Daoy (cell line): ENCODE results near the gene HOMER3. TPM values are rescaled to one million over a fixed set of nuclear protein-coding genes. Genes with fewer than 3 reads are reported as not detected.

Experiments
- DNase-seq: peaks from one replicate; pipeline ENCODE4 v3.0.0-alpha.2; 2015; ENCODE audit warnings: low read depth
- total RNA-seq: library from RNA; depleted of rRNA; stranded (reverse); fragments of >200 nt; shearing (Covaris generic); gene quantifications from 2 replicates; pipeline ENCODE4 v1.2.3, GENCODE V29; 2014; rRNA removed

Gene HOMER3
- total RNA-seq, 1 experiment from 2014 or later, result 30.8 TPM

- DNase-seq, result peak; percentile 50
Observed at GRCh38 chr19:18879579-18880373, 61.2 kb downstream of the HOMER3 start.

Other genes starting within 250 kb of the HOMER3 start
- not detected in 2 replicates for gene COMP, start 149.9 kb downstream of the HOMER3 start, total RNA-seq
- gene UPF1, start 109.3 kb downstream of the HOMER3 start, total RNA-seq, result 100 and 121 TPM in 2 replicates
- gene CERS1, start 45.1 kb downstream of the HOMER3 start, total RNA-seq, result 0.45 TPM in 1 of 2 replicates, not detected in the other
- gene COPE, start 21.8 kb downstream of the HOMER3 start, total RNA-seq, result 470 and 520 TPM in 2 replicates
- 126 and 145 TPM in 2 replicates for gene DDX49, start 21.5 kb downstream of the HOMER3 start, total RNA-seq
- gene SUGP2, start 92.3 kb upstream of the HOMER3 start, total RNA-seq, result 31.9 and 33.5 TPM in 2 replicates
- 82.6 and 91.8 TPM in 2 replicates for gene ARMC6, start 92.4 kb upstream of the HOMER3 start, total RNA-seq
- 1.3 and 6.2 TPM in 2 replicates for gene SLC25A42, start 122.8 kb upstream of the HOMER3 start, total RNA-seq
- 26.7 and 35.8 TPM in 2 replicates for gene TMEM161A, start 197.3 kb upstream of the HOMER3 start, total RNA-seq
- gene MEF2B, start 229.0 kb upstream of the HOMER3 start, total RNA-seq, result 0.06 TPM in 1 of 2 replicates, not detected in the other